NCI-H748 (cell line): ENCODE measurements around the gene RGMA.
A peak's percentile ranks its signal among the peaks of the same experiment; 100 is the strongest.
"Not testable (repeated sequence)": the region's sequence is repeated elsewhere in the genome, so short reads cannot be mapped to it uniquely, and the experiment has no call there.

Experiments
- DNase-seq: peaks from one replicate; lab custom pipeline; 2025; ENCODE audit not compliant: unreplicated experiment; lab: John Stamatoyannopoulos, UW

RGMA gene

DNA sequence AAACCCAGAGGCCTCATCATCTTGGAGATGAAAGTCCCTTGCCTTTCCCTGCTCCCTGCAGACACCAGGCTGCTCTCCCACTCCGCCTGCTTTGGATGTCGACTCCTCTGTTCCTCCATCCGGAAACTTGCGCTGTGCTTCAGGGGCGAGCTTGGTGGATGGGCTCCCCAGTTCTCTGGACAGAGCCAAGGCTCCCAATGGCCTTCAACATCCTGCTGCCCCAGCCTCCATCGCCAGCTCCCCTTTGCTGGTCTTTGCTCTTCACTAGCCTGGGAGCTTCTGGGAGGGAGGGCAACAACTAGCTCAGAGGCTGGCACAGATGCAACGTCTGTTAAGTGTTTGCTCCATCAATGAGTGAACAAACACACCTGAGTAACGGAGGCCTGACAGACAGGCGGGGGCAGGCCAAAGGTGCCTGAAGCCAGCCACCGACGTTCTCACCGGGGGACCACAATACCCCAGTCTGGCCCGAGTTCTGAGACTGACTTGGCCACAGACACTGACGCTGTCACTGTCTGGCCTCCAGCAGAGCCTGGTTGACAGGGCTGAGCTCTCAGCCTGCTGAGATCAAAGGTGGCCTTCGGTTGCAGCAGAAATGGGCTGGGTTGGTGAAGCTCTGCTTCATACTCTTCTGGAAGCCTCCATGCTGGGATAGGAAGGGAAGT, 39.0 kb downstream of the RGMA start:
- DNase-seq, result peak; percentile 34

DNA sequence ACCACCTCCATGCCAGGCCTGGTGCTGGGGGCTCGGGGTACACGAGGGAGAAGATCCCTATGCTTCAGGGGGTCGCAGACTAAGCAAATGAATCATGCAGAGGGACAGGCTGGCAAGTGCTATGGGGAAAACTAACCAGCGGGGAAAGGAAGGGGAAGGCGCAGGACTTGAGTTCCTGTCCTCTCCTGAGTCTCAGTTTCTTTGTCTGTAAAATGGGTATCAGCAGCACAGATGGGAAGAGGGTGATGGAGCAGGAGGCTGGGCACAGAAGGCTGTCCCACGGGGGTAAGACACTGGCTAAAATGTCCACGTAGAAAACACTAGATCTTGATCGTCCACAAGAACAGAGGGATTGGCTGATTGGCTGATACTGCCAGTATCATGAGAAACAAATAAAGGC, 39.8 kb downstream of the RGMA start:
- no peak for DNase-seq

DNA sequence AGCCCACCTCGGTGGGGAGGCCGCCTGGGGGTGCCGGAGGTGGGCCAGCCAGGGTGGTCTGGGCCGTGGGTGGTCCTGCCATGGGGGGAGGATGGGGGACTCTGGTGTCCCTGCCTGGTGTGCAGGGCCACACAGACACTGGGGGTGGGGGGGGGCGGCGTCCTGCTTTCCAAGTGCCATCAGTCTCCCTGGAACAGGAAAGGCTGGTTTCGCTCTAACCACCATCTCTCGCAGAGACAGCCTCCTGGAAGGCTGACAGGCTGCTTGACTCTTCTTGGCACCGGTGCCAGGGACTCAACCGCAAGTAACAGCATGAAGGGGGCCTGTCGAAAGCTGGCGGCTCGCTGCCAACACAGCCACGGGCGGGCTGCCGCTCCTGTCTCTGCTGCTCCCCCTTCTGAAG, 40.3 kb downstream of the RGMA start:
- no peak for DNase-seq

DNA sequence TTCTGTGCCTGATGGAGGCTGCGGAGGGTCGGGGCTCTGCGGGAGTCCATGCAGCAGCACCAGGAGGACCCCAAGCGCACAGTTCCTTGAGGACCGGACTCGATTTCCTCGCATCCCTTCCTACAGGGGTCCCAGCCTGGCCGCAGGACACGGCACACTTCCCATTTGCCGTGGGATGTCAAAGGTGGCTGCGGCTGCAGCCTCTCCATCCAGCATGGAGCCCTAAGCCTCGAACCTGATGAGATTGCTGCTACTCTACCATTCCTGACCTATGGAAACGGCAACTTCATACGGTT, 40.6 kb downstream of the RGMA start:
- DNase-seq, result no peak

DNA sequence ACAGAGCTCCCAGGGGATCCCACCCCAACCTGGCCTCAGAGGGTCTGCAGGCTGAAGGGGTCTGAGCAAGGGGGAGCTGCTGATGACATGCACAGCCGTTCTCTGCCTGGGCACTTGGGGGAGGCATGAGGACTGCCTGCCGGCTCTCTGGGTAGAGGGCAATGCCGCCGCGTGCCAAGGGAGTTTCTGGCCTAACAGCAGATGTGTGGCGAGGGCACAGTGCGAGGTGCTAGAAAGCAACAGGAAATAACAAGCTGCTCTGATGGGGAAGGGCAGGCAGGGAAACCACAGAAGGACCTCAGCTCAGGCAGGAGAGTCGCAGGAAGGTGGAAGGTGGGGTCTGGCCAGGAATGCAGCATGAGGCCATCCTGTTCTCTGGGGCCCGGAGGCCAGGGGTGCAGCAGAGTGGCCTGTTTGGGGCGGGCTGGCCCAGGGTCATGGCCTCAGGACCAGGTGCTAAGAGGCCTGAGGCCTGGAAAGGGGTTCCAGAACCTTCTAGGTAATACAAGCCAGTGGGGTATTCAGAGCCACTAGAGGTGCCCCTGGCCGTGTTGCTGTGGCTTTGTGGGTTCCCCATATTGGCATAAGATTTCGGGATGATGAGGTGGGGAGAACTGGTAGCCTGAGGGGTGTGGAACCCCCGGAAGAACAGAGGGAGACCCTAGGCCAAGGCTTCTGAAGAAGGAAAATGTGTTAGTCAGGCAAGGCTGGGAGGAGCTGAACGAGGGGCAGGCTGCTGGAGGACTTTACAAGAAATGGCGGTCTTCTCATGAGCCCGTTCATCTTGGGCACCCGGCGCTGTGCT, 41.2 kb downstream of the RGMA start:
- no peak for DNase-seq

DNA sequence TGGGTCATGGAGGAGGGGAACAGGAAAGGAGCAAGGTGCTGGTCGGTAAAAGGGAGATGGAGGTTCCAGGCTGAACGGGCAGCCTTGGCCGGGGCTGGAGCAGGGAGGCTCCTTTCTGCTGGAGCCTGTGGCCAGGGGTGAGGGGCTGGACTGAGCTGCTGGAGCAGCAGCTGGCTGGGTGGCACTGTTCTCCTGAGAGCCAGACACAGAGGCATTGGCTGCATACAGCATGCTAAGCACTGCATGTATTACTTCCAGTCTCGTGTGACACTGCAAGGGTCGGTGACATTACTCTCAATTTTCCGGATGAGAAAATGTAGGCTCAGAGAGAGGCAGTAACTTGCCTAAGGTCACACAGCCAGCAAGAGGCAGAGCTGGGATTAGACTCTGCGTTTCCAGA, 42.3 kb downstream of the RGMA start:
- no peak for DNase-seq

DNA sequence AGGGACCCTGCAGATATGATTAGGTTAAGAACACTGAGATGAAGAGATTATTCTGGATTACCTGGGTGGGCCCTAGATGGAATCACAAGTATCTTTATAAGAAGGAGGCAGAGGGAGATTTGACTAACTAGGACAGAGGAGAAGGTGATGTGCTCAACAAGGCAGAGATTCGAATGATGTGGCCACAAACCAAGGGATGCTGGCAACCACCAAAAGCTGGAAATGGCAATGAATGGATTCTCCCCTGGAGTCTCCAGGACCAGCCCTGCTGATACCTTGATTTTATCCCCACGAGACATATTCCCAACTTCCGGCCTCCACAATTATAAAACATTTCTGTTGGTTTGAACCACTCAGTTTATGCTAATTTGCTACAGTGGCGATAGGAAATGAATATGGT, 42.9 kb downstream of the RGMA start:
- DNase-seq, result no peak

DNA sequence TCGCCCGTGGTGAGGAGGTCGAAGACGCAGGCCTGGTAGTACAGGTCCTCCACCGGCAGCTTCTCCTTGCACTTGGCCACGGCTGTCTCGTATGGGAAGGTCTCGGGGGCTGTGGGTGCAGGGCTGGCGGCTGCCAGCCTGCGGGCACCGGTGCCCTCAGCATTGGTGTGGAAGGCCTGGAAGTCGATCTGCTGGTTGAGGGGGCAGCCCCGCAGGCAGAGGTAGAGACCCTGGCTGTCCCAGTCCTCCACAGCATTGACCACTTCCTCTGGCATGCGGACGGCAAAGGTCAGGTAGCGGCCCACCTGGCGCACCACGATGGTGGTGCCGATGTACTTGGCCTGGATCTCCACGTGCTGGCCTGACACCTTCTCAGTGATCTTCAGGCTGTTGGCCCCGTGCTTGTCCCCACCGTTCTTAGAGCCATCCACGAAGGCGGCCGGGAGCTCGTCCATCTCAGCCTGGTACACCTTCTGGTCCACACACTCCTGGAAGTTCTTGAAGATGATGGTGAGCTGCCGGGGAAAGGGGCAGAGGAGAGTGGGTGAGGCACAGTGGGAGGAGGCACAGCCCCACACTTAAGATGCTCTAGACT, 43.7 kb downstream of the RGMA start:
- no peak for DNase-seq

DNA sequence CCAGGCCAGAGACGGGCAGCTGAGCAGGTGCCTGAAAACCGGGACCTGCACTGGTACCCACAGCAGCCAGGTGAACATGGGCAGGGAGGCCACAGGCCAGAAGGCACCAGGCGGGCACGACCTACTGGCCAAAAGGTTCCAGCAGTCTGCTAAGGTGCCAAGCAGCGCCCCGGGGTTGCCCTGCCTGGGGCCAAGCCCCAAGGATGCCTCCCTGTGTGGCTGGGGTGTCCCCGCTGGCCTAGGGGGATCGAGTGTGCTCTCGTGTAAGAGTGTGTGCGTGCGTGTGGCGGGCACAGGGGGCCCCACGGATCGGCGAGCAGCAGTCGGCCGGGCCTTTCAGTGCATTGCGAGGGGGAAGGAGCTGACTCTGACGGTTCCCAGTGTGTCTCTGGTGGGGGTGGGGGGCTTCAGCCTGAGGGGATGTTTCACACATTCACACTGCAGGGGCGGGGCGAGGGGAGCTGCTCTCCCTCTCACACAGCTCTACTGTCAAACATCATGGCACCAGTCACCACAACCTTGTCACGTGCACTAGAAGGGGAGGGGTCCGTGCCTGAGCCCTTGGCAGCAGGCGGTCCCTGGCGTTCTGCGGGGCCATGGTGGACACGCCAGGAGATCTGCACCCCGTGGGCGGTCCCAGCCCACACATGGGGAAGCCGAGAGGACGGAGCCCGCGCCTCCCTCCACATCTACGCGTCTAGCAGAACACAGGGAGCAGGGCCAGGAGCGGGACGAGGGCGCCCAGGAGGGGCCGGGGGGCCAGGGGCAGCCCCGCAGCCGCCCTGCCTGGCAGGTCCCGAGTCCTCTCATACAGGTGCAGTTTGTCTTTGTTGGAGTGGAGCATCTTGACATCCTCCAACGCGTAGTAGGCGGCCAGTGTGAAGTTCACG, 44.5 kb downstream of the RGMA start:
- no peak for DNase-seq

DNA sequence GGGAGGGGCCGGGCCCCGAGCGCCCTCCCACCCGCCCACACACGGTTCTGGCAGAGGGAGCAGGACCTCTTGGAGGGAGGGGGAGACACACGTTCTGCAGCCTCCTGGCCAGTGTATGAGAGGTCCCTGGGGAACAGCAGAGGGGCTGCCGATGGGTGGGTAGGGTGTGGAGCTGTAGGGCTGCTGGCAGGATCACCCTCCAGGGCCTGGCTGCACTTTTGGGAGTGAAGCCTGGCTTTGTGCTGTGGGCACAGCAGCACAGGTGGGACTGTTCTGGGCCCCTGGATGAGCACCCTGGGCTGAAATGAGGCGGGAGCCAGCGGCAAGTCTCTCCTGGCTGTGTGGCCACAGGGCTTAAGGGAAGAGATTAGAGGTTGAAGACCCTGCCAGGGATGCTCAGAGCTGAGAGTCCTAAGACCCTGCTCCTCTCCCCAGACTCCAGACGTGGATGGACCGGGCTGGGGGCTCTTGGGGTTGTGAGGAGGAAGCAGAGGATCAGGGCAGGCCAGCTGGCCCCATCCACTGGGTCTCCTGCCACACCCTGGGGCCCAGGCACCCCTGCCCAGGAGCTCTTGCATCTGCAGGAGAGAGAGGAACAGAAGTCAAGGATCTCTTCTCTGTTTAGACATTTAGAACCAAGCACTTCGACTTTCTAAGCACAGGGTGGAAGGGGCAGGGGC, 45.2 kb downstream of the RGMA start:
- DNase-seq, result no peak

DNA sequence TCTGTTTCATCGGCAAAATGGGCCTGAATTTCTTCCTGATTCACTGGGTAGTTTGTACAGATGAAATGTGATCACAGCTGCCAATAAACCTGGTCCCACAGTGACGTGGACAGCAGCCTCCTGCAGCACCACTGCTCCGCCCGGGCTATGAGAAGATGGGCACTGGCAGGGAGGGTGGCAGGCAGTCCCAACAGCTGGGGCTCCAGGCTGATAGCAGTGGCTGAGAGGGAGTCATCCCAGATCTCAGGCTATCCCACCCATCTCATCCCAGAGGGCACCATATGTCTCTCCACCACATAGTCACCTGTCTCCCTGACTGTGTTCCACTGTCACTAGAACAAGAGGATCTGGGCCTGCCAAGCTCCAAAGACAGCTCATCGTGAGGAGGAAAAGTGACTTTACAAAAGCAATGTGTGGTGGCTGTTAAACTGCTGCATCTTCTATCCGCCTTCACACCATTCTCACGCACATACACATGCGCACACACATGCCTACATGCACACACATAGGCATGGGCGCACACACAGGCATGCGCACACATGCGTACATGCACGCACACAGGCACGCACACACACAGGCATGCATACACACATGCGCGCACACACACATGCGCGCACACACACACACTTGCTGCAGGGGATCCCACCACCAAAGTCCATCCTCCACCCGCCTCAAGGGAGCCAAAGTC, 46.2 kb downstream of the RGMA start:
- DNase-seq, result no peak

DNA sequence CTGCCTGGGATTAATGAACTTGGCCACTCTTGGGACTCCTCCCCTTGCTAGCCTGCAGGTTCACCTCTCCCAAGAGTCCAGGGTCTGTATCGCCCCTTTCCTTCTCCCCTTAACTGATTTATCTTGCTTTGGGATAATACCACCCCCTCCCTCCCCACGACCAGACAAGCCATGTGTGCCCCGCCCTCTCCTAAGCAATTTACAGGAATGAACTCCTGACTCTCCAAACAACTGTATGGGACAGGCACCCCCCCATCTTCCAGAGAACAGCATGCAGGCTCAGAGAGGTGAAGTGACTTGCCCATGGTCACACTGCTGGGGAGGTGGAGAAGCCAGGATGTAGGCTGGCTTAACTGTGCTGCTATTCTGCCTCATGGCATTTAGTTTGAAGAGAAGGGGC, 46.8 kb downstream of the RGMA start:
- DNase-seq, result no peak

DNA sequence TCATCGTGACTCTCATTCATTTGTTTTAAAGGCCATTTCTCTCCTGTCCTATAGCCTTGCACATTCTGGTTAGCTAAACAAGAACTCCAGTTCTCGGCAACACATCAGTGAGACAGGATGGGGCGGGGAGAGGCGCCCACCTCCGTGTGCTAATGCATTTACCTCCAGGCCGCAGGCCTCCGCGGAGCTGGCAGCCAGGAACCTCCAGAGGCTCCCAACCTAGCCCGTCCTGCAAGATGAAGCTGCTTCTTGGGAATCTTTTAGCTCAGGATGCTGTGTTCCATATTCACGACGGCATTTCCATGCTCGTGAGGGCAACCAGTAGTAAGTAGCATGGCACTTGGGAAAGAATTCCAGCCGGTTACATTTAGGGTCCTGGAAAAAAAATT, 47.9 kb downstream of the RGMA start:
- no peak for DNase-seq

DNA sequence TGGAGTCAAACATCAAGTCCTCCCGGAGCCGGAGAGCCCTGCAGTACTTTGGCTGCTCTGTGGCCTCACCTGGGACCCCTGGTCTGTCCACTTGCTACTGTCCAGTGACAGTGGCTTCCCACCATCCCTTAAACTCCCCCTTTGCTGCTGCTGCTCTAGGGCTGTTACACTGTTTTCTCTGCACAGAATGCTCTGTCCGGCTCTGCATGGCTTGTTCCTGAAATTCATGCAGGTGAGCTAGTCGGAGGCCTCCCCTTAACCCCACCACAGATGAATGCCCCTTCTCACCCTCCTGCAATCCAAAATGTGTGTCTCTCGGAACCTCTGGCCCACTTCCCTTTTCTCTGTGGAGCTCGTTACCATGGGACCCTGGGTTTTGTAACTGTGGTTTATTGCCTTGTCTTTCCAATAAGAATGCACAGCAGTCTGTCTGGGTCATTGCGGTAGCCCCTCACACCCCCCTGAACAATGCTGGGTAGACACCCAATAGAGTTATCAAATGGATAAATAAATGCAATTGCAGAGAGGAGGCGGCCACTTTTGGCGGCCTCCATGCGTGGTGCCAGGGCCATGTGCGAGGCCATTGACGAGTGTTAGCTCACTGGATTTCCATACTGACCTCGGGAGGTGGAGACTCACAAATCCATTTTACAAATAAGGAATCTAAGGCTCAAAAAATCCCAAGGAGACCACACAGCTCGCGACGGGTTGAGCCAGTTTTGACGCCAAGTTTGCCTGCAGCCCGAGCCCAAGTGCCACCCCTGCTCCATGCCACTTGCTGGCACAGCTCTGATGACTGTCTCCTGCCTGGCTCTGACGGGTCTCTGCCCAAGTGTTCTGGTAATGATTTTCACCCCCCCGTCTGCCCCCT, 48.5 kb downstream of the RGMA start:
- no peak for DNase-seq

DNA sequence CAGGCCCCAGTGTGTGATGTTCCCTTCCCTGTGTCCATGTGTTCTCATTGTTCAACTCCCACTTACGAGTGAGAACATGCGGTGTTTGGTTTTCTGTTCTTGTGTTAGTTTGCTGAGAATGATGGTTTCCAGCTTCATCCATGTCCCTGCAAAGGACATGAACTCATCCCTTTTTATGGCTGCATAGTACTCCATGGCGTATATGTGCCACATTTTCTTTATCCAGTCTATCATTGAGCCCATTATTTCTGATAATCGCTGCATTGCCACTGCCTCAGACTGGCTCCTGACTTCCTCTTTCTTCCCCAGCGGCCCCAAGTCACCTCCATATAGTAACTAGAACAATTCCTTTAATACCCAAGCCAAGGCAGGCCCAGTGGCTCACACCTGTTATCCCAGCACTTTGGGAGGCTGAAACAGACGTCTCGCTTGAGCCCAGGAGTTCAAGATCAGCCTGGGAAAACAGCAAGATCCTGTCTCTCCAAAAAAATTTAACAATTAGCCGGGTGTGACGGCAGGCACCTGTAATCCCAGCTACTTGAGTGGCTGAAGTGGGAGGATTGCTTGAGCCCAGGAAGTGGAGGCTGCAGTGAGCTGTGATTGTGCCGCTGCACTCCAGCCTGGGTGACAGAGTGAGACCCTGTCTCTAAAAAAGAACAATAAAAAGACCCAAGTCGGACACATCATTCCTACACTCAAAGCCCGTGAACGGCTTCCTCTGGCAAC, 49.3 kb downstream of the RGMA start:
- not testable (repeated sequence) for DNase-seq

DNA sequence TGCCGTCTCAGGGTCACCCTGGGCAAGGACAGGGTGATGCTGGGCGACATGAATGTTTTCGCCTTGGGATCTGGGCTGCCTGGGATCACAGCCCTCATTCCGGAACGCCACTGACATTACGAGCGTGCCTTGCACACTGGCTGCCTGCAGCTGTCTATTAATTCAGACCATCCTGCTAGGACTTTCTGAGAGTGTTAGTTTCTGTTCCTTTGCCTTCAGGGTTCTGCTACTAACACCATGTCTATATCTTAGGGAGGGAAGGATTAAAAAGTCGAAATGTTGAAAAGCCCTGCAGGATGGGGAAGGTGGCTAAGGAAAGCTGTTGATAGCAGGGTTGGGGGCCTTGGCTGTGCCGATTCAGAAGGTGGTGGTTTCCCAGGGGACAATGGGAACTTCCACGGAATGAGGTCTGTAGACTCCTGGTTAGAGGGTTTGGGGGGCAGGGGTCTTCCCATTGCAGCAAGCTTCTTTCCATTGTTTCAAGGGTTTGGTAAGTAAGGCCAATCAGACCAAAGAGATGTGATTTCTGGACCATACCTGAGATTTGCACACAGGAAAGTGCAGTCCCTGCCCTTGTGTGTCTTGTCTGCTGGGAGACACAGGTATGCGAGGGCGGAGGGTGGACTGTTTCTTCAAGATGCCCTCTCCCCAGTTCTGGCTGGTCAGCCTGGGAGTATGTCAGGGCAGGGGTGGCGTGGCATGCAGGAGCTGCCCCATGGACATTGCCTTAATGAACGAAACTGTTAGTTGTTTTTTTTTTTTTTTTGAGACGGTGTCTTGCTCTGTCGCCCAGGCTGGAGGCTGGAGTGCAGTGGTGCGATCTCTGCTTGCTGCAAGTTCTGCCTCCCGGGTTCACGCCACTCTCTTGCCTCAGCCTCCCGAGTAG, 50.9 kb downstream of the RGMA start:
- no peak for DNase-seq

DNA sequence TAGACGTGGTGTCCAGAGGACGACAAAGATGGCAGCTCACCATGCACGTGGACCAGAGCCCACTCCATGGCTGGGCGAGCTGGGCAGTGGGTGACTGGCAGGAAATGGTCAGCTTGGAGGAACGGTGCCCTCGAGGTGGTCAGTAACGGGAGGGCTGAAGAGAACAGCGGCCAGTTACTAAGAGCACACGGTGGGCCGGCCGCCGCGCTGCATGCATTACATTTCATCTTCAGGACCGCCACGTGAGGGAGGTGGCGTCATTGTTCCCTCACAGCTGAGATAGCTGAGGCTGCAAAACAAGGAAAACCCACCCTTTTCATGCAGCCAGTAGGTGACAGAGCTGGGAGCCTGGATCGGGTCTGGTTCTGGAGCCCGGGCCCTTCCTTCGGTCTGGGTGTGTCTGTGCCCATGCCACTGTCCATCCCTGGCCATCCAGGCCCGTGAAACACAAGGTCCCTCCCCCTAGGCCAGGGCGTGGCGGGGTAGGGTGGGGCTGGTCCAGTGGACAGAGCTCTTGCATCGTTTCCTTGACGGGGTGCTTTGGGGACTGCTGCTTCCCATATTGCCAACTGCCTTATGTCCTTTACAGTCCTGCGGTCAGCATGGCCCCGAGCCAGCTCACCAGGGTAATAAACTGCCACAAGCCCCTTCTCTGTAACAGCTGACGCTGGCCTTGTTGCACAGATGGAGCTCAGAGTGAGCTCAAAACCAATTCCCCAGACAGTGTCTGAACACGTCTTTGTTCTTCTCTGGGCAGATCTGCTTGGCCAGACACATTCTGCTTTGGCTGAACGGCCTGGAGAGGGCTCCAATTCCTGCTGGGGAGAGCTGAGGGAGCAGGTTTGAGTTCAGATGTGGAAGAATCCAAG, 51.8 kb downstream of the RGMA start:
- DNase-seq, result peak; percentile 35
